Fibroblast of skin of left quadriceps (primary cell): ENCODE data around the gene CCDC69.
"Not testable (repeated sequence)": the region's sequence is repeated elsewhere in the genome, so short reads cannot be mapped to it uniquely, and the experiment has no call there.

Experiments
- DNase-seq, 2 experiments: peaks; one replicate each; pipeline ENCODE4 v3.0.0-alpha.2; 2013; ENCODE audit warnings: low read depth in 2 of 2

The CCDC69 gene, protein sequence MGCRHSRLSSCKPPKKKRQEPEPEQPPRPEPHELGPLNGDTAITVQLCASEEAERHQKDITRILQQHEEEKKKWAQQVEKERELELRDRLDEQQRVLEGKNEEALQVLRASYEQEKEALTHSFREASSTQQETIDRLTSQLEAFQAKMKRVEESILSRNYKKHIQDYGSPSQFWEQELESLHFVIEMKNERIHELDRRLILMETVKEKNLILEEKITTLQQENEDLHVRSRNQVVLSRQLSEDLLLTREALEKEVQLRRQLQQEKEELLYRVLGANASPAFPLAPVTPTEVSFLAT

DNA sequence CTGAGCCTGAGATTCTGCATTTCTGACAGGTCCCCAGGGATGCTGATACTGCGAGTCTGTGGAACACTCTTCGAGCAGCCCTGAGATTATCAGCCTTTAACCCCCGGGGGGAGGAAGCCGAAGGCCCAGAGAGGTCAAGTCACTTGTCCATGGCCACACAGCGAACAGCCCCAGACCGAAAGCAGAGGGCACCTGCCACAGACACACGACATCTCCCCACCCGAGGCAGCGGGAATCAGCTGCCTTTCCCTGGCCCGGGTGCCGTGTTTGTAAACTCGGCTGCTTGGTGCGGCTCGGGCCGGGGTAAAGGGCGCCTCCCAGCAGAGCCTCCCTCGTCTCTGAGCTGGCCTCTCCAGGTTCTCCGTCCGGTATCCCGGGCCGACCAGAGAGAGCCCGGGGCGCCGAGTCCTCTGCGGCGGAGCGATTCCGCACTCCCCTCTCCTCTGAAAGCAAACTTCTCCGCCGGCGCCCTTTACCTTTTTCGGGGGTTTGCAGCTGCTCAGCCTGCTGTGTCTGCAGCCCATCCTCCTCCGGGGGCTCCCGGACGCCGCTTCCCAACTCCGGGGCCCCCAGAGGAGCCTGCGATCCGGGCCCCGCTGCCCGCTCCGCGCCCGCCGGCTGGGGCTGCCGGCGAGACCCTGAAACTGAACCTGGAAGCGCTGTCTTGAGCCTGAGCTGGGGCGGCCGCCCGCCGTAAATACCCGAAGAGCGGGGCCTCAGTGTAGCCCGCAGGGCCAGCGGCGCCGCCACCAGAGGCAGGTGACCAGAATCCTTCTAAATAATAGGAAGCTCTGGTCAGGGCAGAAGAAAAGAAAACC, at the start of gene CCDC69:
CCDC69 (minus strand) TSS at position 646 of the 818 bp plus-strand sequence; CDS start at position 524, 122 bp downstream.
- DNase-seq = peak in 1 of 2 experiments; percentile 26

DNA sequence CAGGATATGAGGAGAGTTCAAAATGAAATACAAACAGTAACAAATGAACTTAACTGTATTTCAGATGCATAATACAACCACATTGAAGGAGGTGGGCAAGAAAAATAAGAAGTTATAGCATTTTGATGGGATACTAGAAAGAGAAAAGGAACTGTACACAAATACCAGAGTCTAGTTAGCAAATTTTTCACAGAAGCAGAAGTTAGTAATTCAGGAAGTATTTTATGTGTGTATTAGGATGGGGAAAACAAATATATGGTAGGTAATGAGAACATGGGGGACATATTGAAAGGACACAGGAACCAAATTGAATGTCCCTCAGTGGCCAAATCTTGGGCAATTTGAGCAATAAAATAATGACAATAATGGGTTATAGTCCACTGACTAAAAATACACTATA, 47.4 kb upstream of the CCDC69 start:
- no peak for DNase-seq

DNA sequence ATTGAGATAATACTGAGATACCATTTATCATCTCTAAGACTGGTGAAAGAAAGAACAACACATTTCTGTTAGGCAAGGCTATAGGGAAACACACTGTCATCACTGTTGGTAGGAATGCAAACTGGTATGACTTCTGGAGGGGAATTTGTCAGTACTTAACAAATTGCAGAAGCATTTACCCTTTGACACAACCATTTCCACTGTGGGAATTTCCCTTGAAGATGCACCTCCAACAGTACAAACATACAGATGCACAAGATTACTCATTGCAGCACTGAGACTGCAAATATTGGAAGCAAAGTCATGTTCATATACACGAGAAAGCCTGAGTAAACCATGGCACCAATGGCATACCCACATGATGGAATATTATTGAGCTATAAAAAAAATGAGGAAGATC, 46.7 kb upstream of the CCDC69 start:
- DNase-seq = no peak

DNA sequence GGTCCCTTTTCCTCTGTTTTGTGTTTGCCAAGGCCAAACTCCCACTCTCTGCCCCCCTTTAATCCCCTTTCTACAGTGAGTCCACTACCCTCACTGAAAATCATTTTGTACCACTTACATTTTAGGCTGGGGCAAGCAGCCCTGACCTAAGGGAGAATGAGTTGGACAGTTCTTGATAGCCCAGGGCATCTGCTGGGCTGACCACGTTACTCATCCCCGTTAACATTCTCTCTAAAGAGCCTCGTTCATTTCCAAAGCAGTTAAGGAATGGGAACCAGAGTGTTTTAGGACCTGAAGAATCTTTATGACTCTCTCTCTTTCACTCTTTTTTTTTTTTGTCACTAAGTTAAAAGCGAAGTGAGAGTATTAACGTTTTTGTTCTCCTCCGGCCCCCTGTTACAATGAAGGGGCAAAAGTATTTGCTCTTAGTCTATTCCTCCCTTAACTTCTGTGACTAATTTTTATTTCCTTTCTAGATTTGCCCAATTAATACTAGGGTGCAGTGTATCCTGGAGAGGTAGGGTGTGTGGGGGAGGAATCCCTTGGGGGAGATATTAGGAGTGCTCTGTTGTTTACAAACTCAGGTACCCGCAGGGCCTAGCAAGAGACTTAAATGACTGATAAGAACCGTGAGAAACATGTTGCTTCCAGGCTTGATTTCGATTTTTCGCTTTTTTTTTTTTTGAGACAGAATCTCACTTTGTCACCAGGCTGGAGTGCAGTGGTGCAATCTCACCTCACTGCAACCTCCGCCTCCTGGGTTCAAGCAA, 43.8 kb upstream of the CCDC69 start:
- DNase-seq = no peak

DNA sequence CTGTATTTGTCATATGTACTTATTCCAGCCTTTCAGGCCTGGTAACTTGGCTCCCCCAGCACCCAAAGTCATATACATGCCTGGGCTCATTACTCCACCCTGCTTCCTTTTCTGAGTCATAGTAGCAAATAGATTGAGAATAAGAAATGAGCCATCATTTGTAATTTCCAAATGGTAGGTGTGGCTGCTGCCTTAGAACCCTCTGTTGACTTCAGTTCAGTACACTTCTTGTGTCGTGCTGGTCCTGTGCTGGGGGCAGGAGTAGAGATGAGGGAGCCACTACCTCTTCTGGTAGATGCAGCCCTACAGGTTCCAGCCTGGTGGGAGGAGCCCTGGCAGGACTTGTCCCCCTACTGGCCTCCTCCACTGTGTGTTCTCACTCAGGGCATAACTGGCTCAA, 40.2 kb upstream of the CCDC69 start:
- DNase-seq = no peak

DNA sequence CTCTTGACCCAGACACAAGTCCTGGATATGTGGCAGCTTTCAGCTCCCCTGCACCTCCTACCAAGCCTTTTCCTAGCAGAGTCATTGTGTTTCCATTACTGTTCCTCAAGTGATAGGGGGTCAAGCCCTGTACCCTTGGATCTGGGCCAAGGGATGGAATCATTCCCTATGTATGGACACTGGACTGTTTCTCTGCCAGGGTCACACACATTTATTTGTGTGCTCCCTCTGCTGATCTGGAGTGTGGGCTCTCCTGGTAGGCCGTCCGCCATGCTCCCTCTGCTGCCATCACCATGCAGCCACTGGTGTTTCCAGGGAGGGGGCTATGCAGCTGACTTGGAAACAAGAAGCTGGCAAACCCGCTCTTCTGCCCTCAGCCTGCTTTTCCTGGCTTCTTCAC, 38.6 kb upstream of the CCDC69 start:
- no peak for DNase-seq

DNA sequence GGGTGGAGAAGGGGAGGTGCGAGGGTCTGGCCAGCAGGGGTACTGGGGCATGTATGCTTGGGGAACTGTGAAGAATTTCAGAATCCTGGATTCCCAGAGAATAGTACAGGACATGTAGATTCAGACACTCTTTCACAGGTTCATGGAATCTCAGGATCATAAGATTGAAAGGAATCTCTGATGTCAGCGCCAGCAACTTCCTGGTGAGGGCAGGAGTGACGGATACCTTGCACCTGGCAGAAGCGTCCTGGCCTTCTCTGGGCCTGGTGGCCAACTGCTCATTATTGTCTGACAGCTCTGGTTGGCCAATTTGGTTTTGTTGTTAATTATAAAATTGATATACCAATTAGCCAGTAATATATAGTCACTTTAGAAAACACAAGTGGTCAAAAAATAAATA, 36.0 kb upstream of the CCDC69 start:
- no peak for DNase-seq

DNA sequence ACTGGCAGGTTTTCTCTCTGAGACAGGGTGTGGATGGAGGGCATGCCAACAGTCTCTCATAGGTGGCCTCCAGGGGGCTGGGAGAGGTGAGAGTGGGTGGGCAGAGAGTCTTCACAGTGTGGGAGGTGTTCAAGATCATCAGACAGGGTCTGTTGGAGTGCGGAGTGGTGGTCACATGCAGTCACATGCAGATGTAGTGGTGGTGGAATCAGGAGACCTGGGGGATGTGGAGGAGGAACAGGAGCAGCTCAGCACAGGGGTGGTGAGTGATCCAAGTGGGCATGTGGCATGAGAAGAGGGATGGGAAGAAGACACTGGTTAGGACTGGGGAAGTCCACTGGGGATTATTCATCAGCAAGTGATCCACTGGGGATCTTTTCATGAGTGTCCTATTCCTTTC, 34.9 kb upstream of the CCDC69 start:
- DNase-seq = no peak

DNA sequence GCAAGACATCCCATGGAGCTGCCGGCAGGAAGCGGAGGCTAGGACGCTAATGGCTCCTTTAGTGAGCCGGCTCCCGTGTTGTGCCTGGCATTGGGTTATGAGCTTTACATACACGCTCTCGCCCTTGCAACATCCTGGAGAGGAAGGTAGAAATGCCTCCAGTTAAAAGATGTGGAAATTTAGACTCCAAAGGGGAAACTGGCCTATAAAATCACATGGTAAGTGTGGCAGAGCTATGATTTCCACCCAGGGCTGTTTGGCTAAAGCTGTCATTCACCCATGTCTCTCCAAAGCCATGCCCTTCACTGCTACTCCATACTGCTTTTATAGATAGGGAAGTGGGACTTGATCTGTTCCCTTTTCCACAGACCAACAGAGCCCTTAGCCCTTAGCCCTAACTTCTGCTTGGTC, 34.3 kb upstream of the CCDC69 start:
- DNase-seq = no peak

DNA sequence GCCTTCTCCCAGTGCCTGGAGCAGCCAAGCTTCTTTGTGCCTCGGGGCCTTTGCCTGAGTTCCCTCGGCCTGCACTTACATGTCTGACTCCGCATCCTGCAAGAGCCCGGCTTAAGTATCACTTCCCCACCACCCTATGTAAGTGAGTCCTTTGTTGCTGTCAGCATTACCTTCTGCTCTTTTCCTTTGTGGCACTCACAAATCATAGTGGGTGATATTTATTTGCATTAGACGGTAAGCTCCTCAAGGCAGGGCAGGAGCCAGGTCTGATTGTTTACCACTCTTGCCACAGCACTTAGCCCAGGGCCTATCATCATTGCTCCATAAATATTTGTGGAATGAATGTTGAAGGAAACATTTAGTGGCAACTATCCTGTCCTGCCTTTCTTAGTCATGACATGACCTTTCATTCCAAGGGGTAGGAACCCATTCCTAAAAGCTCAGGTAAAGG, 33.9 kb upstream of the CCDC69 start:
- no peak for DNase-seq

DNA sequence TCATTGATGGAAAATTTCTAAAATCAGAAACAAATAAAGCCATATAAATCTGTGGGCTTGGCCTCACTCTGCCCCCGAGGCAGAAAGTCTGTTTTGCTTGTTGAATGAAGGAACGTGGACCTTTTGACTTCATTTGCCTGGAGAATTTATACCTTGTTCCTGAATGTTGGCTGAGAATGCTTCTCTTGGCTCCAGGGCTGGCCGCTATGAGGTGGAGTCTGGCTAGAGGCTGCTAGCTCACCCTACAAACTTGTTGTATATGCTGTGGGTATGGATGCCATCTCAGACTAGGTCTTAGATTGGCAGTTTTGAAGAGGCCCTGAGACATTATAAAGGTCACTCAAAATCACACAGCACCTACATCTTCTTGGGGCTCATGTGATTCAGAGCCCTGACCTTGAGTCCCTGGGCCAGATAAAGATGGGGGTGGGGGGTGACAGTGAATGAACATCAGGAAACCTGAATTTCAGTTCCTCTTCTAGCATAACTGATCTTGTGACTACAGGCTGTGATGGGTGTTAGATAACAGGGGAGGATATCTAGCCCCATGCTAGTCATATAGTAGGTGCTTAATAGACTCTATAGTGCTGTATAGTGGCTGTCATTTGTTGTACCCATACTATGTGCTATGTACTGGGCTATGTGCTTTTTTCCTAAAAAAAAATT, 31.9 kb upstream of the CCDC69 start:
- no peak for DNase-seq

DNA sequence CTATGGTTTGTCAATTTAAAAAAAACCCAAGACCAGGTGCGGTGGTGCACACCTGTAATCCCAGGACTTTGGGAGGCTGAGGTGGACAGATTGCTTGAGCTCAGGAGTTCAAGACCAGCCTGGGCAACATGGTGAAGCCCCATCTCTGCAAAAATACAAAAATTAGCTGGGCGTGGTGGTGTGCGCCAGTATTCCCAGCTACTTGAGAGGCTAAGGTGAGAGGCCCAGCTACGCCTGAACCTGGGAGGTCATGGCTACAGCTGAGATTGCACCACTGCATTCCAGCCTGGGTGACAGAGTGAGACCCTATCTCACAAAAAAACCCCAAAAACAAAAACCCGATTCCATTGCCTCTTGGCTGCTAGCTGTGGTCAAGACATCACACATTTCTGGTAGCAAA, 31.1 kb upstream of the CCDC69 start:
- DNase-seq = not testable (repeated sequence)

DNA sequence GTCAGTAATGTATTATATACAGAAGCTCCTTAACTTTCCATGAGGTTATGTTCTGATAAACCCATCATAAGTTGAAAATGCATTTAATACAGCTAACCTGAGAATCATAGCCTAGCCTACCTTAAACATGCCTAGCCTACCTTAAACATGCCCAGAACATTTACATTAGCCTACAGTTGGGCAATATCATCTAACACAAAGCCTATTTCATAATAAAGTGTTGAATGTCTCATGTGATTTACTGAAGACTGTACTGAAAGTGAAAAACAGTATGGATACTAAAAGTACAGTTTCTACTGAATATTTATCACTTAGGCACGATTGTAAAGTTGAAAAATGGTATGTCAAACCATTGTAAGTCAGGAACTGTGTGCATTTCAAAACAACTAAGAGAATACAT, 30.7 kb upstream of the CCDC69 start:
- DNase-seq = no peak

DNA sequence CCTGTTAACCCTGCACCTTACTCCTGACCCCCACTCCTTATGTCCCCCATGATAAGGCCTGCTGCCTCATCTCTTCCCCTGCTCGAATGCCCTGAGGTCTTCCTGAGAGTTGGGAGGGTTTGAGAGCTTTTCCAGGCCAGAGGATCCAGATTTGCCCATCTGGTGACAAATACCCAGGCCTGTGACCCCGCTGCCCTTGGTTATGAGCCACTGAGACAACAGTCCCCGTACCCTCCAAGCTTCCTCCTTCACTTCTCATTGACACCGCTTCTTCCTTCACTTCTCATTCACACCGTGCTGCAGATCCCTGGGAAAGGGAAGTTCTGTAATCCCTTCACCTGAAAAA, 29.7 kb upstream of the CCDC69 start:
- DNase-seq = no peak

DNA sequence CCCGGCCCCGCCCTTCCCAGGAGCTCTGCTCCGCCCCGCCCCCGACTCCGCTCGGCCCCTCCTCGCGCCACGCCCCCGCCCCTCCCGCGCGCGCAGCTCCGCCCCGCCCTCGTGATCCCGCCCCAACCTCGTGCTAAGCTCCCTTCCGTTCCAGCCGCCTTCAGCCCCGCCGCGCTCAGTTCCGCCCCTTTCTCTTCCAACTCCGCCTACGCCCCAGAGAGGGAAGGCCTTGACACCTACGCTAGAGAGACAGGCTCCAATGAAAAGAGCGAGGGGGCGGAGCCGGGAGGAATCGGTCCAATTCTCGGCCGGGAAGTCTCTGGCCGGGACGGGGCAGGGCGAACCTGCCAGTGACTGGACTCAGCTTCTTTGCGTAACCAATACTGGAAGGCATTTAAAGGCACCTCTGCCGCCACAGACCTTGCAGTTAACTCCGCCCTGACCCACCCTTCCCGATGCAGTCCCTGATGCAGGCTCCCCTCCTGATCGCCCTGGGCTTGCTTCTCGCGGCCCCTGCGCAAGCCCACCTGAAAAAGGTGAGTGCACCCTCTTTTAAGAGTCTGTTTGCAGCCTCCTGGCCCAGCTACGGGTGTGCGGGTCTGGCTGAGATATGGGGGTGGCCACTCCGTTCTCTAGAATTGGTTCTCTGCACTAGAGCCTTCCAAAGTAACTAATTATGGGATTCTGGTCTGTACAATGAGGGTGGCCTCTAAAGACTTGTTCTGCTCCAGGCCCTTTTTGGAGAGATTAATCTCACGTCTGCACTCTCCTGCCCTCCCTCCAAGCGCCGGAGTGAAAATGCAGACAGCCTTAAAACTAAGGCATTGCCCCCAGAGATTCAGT, 29.1 kb upstream of the CCDC69 start, which contains the start of gene GM2A:
GM2A (plus strand) TSS at position 424 of the 843 bp plus-strand sequence; CDS start at position 456, 32 bp downstream.
- DNase-seq = peak; percentile 98

DNA sequence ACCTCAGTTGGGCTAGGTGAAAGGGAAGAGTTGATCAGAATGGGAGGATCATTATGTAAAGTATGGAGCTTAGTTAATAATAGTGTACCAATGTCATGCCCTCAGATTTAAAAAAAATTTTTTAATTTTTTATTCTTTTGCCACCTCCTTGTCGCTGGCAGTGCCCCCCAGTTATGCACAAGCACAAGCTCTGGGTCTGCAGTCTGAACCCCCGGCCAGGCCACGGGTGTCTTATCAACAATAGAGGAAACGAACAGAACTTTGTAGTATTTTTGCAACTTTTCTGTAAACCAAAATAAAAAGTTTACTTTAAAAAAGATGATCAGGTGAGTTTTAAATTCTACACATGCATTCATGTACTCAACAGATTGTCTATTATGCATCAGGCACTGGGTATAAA, 27.7 kb upstream of the CCDC69 start:
- DNase-seq = no peak

DNA sequence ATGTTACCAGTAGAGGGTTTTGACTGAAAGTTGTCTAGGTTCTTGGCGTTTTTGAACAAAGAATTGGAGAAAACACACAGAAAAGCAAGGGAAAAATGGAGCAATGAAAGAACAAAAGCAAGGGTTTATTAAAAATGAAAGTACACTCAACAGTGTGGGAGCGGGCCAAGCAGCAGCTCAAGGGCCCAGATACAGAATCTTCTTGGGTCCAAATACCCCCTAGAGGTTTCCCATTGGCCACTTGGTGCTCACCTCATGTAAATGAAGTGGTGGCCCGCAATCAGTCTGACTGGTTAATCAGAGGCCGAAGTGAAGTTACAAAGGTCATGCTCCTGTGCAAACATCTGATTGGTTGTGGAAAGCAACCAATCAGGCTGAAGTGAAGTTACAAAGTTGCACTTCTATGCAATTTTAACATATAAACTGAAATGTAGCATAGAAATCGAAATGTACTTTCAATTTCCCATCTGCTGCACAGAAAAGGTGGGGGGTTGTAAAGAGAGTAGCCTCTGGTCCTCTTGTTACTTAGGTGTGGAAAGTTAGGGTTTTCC, 27.2 kb upstream of the CCDC69 start:
- DNase-seq = no peak

DNA sequence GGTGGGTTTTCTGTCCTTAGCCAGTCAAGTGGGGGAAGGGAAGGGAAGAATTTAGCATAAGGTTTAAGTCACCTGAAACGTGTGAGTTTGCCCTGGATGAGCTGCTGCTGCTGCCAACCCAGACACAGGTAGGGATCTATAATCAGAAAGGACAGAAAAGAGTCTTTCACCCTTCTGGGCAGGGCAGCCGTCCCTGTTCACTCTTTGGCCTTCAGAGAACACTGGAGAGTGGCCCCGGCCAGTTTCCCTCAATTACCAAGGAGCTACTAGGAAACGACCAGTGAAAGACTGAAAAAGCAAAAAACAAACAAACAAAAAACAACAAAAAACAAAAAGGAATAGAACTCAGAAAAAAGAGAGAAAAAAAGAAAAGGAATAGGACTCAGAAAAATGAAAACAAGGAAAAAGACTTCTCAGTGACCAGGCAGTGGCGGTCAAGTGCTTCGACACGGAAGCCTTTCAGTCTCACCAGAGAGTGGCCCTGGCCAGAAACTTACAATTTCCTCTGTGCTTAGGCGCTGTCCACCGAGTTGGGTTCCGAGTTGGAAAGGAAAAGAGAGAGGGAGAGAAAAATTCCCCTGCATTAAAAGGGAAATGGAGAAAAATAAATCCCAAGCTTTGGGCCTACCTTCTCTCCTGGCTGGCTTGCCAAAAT, 26.6 kb upstream of the CCDC69 start:
- no peak for DNase-seq

DNA sequence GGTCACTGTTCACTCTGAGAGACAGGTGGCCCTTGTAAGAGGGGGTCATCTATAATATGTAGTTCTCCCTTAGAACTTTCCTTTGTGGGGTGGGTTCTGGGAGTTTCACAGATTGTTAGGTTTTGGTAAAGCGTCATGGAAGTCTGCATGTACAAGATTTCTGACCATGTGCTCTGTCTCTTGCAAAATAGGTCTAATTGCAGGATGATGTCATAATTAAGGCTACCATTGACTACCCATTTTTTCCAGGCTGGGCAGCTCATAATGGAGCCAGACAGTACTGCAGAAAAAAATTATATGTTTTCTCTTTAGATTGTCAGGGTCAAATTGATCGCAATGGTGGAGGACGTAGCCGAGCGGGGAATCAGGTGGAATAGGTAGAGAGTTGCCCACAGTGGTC, 25.4 kb upstream of the CCDC69 start:
- DNase-seq = no peak

DNA sequence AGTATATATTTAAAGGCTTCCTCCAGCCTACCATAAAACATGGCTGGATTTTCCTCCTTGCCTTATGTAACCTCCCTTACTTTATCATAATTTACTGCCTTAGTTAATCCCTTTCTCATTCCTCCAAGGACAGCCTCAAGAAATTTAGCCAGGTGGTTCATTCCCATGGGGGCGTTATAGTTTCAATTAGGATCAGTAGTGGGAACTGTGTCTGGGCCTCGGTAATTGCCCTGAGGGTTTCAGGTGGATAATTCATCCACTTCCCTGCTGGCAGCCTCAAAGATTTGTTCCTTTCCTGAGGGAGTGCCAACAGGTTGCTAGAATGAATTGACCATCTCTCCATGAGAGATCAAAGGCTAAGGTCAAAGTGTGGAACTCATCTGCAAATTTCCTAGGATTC, 24.8 kb upstream of the CCDC69 start:
- DNase-seq = no peak
